OCI-LY1 (cell line): Measurements from ENCODE around the gene TTPAL.
A peak's percentile ranks its signal among the peaks of the same experiment; 100 is the strongest.

Experiments
- H2AFZ ChIP-seq: fragments of 200-600 bp; sonication (generic), shearing (Covaris generic); 2 replicates; pipeline ENCODE4 v1.6.0; 2014; ENCODE audit warnings: antibody characterized with exemption, mild to moderate bottlenecking, low read length
- H3F3A ChIP-seq: fragments of 200-600 bp; sonication (generic), shearing (Covaris generic); 2 replicates; pipeline ENCODE4 v1.6.0; 2014; ENCODE audit warnings: mild to moderate bottlenecking, antibody characterized with exemption, low read length, moderate library complexity; ENCODE audit not compliant: insufficient read depth
- H3K27ac ChIP-seq: fragments of 200-600 bp; sonication (generic); 2 replicates; pipeline ENCODE4 v1.5.1; 2014; ENCODE audit warnings: low read length, mixed run types, mild to moderate bottlenecking, low read depth; ENCODE audit not compliant: poor library complexity, severe bottlenecking
- H3K27me3 ChIP-seq: fragments of 200-600 bp; sonication (generic); 2 replicates; pipeline ENCODE4 v1.6.0; 2014; ENCODE audit warnings: antibody characterized with exemption, mild to moderate bottlenecking, low read length, moderate library complexity; ENCODE audit not compliant: insufficient read depth
- H3K36me3 ChIP-seq: fragments of 200-600 bp; sonication (generic); 2 replicates; pipeline ENCODE4 v1.6.1; 2014; ENCODE audit warnings: mild to moderate bottlenecking, antibody characterized with exemption, low read length, moderate library complexity, mixed read lengths; ENCODE audit not compliant: insufficient read depth
- H3K4me1 ChIP-seq: fragments of 200-600 bp; sonication (generic); 2 replicates; pipeline ENCODE4 v1.5.1; 2014; ENCODE audit warnings: mild to moderate bottlenecking, low read length, moderate library complexity; ENCODE audit not compliant: insufficient read depth, severe bottlenecking
- H3K4me2 ChIP-seq: fragments of 200-600 bp; sonication (generic), shearing (Covaris generic); 2 replicates; pipeline ENCODE4 v1.6.1; 2014; ENCODE audit warnings: low read length
- H3K4me3 ChIP-seq: fragments of 200-600 bp; sonication (generic); 2 replicates; pipeline ENCODE4 v1.5.1; 2014; ENCODE audit warnings: low read length, low read depth, mild to moderate bottlenecking, mixed read lengths; ENCODE audit not compliant: poor library complexity, severe bottlenecking
- H3K79me2 ChIP-seq: fragments of 200-600 bp; shearing (Covaris generic); 2 replicates; pipeline ENCODE4 v1.6.1; 2016; ENCODE audit warnings: mixed run types, low read length, mixed read lengths; ENCODE audit not compliant: insufficient read depth
- H3K9ac ChIP-seq: fragments of 200-600 bp; sonication (generic), shearing (Covaris generic); 2 replicates; pipeline ENCODE4 v1.6.1; 2014; ENCODE audit warnings: mild to moderate bottlenecking, low read length, mixed read lengths
- H3K9me2 ChIP-seq: fragments of 200-600 bp; sonication (generic), shearing (Covaris generic); 2 replicates; pipeline ENCODE4 v1.6.1; 2014; ENCODE audit warnings: low read depth, mild to moderate bottlenecking, low read length, mixed read lengths
- H3K9me3 ChIP-seq: fragments of 200-600 bp; shearing (Covaris generic); 2 replicates; pipeline ENCODE4 v1.6.1; 2014; ENCODE audit warnings: low read length, mixed read lengths
- H4K20me1 ChIP-seq: fragments of 200-600 bp; sonication (generic), shearing (Covaris generic); 2 replicates; pipeline ENCODE4 v1.6.0; 2016; ENCODE audit warnings: mild to moderate bottlenecking, low read length; ENCODE audit not compliant: insufficient read depth
- CTCF ChIP-seq: fragments of 200-600 bp; sonication (generic), shearing (Covaris generic); IDR thresholded peaks from 2 replicates; pipeline ENCODE4 v1.5.1; 2017; ENCODE audit warnings: mild to moderate bottlenecking, antibody characterized with exemption, low read length, moderate library complexity, mixed read lengths
- EZH2 ChIP-seq: fragments of 200-600 bp; sonication (generic), shearing (Covaris generic); IDR thresholded peaks from 2 replicates; pipeline ENCODE4 v1.8.0; 2017; ENCODE audit warnings: borderline replicate concordance, mixed run types, mild to moderate bottlenecking, antibody characterized with exemption, low read length, moderate library complexity, mixed read lengths

The TTPAL gene

DNA sequence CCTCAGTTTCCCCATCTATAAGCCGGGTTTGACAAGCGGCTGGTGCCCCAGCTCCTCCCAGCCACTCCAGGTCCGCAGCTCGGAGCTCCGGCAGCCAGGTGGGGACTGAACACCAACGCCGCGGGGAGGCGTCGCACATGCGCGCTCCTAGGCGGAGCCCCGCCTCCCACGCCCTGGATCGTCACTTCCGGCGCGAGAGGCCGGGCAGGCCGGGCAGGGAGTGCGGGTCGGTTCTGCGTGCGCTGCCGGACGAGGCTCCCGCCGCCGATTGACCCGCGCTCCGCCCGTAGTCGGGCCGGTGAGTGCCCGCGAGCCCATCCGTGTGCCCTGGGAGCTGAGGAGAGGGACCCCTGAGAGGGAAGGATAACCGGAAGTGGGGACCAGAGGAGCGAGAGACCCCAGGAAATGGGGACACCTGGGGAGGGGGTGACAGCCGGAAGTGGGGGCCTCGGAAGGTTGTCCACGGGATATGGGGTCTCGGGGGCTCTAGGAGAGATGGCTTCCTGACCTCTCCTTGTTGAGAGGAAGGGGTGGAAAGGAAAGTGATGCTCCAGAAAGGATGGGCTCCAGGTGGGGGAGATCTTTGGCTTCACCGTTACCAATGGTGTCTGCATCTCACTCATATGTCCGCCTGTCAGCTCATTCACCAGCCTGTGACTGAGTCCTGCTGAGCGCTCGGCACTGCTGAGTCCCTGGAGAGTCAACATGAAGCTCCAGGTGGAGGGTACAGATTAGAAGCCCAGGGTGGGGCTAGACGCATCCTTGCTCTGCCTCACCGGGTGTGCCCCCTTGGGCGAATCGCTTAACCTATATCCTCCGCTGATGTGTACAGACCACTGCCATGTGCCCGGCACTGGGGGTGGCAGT lies at the start of gene TTPAL:
Gene TTPAL, plus strand, starts transcription at position 181 of the 867 bp plus-strand sequence. CDS start 4,126 bp downstream, outside the sequence.
- H3K9me2 ChIP-seq: no peaks in the 10 kb centered on the region
- H3K4me2 ChIP-seq: peak within 1 kb of the TSS; percentile 87
- H3F3A ChIP-seq: no peaks in the 10 kb centered on the region
- H2AFZ ChIP-seq: 0 out of 2 replicates have a peak within 1 kb of the TSS, but pooled peaks have one; percentile 48
- peak within 1 kb of the TSS; percentile 85 for H3K4me3 ChIP-seq
- H3K79me2 ChIP-seq: peaks cover 9% of the 10 kb centered on the region; the same call in 1 of the 2 replicates
- no peaks in the 10 kb centered on the region for H4K20me1 ChIP-seq
- H3K27me3 ChIP-seq: no peaks in the 10 kb centered on the region
- H3K36me3 ChIP-seq: peaks cover 11% of the 10 kb centered on the region; the same call in 1 of the 2 replicates
- H3K27ac ChIP-seq: peak within 1 kb of the TSS; percentile 54
- H3K9ac ChIP-seq: peak within 1 kb of the TSS; percentile 78
- TF ChIP-seq EZH2 (no peak), CTCF (no peak)
- no peaks in the 10 kb centered on the region for H3K9me3 ChIP-seq
- H3K4me1 ChIP-seq: peaks cover 41% of the 10 kb centered on the region

DNA sequence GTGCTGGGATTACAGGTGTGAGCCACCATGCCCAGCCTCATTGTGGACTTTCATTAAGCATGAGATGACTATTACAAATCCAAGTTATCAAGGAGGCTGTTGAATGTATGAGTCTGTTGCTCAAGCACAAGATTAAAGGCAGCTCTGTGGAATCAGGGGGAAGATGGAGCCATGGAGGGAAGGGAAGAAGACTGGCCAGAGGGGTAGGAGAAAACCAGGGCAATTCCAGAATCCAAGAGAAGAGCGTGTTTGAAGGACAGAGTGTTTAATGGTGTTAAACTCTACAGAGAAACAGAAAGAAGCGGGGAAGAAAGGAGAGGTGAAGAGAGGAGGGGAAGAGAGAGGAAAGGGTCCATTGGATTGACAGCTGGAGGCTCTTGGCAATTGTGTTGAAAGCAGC lies 49.8 kb upstream of the TTPAL start:
- no peak for TF ChIP-seq EZH2
- TF ChIP-seq CTCF: no peak
- no peaks in the 10 kb centered on the region for H3F3A ChIP-seq
- no peak overlapping the region for H3K4me3 ChIP-seq
- H3K36me3 ChIP-seq: no peaks in the 10 kb centered on the region
- H2AFZ ChIP-seq: no peak overlapping the region
- H3K9ac ChIP-seq: no peak overlapping the region
- H3K9me3 ChIP-seq: no peaks in the 10 kb centered on the region
- H3K79me2 ChIP-seq: no peaks in the 10 kb centered on the region
- no peaks in the 10 kb centered on the region for H4K20me1 ChIP-seq
- no peaks in the 10 kb centered on the region for H3K9me2 ChIP-seq
- H3K4me2 ChIP-seq: no peak overlapping the region
- H3K27ac ChIP-seq: no peak overlapping the region
- no peaks in the 10 kb centered on the region for H3K4me1 ChIP-seq
- H3K27me3 ChIP-seq: no peaks in the 10 kb centered on the region; the same call in none of the 2 replicates

GRCh38 chr20:44426879-44427790 lies 48.5 kb upstream of the TTPAL start:
- no peak overlapping the region for H3K4me3 ChIP-seq
- no peaks in the 10 kb centered on the region for H3K9me2 ChIP-seq
- H3K9me3 ChIP-seq: no peaks in the 10 kb centered on the region
- H2AFZ ChIP-seq: no peak overlapping the region
- no peak overlapping the region for H3K9ac ChIP-seq
- no peak overlapping the region for H3K4me2 ChIP-seq
- no peaks in the 10 kb centered on the region for H3F3A ChIP-seq
- H3K27me3 ChIP-seq: no peaks in the 10 kb centered on the region; the same call in none of the 2 replicates
- H3K79me2 ChIP-seq: no peaks in the 10 kb centered on the region
- H3K27ac ChIP-seq: no peak overlapping the region
- H4K20me1 ChIP-seq: no peaks in the 10 kb centered on the region
- no peaks in the 10 kb centered on the region for H3K4me1 ChIP-seq
- TF ChIP-seq CTCF (no peak), EZH2 (no peak)
- H3K36me3 ChIP-seq: no peaks in the 10 kb centered on the region
